ENCODE results near the gene KLRF2. TPM values are rescaled to one million over a fixed set of nuclear protein-coding genes. Genes with fewer than 3 reads are reported as not detected.

The KLRF2 gene
- not detected for total RNA-seq

GRCh38 chr12:9881246-9881645 is at the start of gene KLRF2:
KLRF2 (plus strand) TSS chr12:9881489; CDS start chr12:9881596, 107 bp downstream.

DNA sequence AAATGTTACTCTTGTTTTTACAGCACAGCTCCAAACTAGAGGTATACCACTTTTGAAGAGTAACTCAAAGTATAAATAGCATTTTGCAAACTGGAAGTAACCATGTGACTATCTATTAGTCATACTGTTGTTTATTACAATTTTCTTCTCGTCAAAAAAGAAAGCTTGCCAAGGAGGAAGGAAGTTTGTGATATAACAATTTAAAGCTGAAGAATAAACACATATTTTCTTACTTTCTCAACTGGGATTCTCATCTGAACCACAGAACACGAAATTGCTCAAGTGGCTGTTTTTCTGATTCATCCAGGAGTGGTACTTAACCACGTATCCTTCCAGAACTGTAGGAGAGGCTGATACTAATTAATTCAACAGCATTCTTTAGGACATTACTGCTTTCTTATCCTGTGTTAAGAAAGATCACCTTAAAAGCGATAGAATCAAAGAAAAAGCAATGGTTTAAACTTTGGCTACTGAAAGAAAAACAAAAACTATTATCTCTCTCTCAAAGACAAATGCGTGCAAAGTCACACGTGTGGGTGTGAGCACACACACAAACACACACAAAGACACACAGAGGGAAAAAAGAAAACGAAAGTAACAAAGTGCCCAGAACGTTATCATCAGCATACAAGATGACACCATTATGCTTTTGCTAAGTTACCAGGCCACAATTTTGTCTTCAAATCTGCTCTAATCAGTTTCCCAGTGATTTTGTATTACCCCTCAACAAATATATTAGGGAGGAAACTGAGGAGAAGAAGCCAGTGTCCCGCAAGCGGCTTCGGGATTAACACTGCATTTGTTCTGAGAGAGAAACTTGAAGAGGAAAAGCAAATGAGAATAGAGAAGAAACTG is 11.8 kb upstream of the KLRF2 start, which contains the start of gene CLEC2B:
Gene CLEC2B, minus strand, starts transcription at position 48 of the 855 bp plus-strand sequence.

GRCh38 chr12:9932270-9932669 is 51.0 kb downstream of the KLRF2 start, which contains the start of gene CLEC2A:
CLEC2A (minus strand) TSS chr12:9932370; CDS start chr12:9932329, 41 bp downstream.

Other genes starting within 250 kb of the KLRF2 start
- 100 to 1,000 TPM; 310 to 315 TPM for gene CLEC2D, start 211.8 kb upstream of the KLRF2 start, total RNA-seq
- gene CLECL1, start 148.4 kb upstream of the KLRF2 start, total RNA-seq, result 1 to 10 TPM; 1.8 to 2.3 TPM
- 100 to 1,000 TPM; 147 to 152 TPM for gene CD69, start 120.6 kb upstream of the KLRF2 start, total RNA-seq
- gene KLRF1, start 54.0 kb upstream of the KLRF2 start, total RNA-seq, result under 1 TPM; 0.22 to 0.25 TPM
- gene CLEC2B, start 12.1 kb upstream of the KLRF2 start, total RNA-seq, result 10 to 100 TPM; 90.5 to 94.5 TPM
- gene CLEC2A, start 50.9 kb downstream of the KLRF2 start, total RNA-seq, result not detected
- gene CLEC12A, start 89.9 kb downstream of the KLRF2 start, total RNA-seq, result under 1 TPM; 0.23 to 0.53 TPM
- not detected for gene CLEC1B, start 117.6 kb downstream of the KLRF2 start, total RNA-seq
- not detected for gene CLEC12B, start 129.1 kb downstream of the KLRF2 start, total RNA-seq
- gene CLEC9A, start 149.2 kb downstream of the KLRF2 start, total RNA-seq, result not detected
- gene CLEC1A, start 217.5 kb downstream of the KLRF2 start, total RNA-seq, result not detected
- not detected for gene CLEC7A, start 248.7 kb downstream of the KLRF2 start, total RNA-seq

Measured in activated naive CD4-positive, alpha-beta T cell treated with anti-CD3 and anti-CD28 coated beads, Interleukin-2, amount 10 ng/mL, durations not matched to agents 5 hours and 36 hours (primary cell).